GM10248 (cell line): Measurements from ENCODE around the gene ARL15.

Experiments used
- CTCF ChIA-PET: fragments of 300-600 bp; sonication (Branson Sonifier 250); formaldehyde crosslinking; extraction: SDS; loops from one replicate; lab custom pipeline; 2021; ENCODE audit warnings: antibody characterized with exemption; lab: Yijun Ruan, JAX
- POLR2A ChIA-PET: fragments of 350-650 bp; sonication (Branson Sonifier 250); formaldehyde crosslinking; extraction: SDS; loops from one replicate; lab custom pipeline; 2020; ENCODE audit warnings: antibody characterized with exemption; lab: Yijun Ruan, JAX
- DNase-seq: peaks from one replicate; pipeline ENCODE4 v3.0.0; 2012; ENCODE audit errors: extremely low spot score
- TF ChIP-seq, protein P1 (sequence below): IDR thresholded peaks from 2 replicates; pipeline ENCODE4 v1.5.1; 2012; ENCODE audit warnings: mild to moderate bottlenecking, low read depth; ENCODE audit errors: extremely low read depth, missing control alignments, control extremely low read depth

Gene ARL15

DNA sequence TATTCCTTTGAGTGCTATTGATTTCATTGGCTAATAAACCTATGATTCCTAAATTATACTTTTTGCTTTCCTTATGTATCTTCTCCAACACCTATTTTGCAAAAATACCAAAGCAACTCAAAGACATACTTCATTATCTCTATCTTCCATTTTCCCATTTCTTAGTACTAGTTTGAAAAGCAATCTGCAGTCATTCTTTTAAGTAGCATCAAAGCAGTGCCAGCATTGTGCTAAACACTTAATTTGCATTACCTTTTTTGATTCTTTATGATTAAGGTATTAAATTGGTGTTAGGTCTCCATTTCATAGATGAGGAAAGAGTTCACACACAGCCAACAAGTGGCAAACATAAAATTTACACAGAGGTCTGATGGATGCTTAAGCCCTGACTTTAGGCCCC lies 330.3 kb downstream of the ARL15 start:
- CTCF ChIA-PET: no interaction called here
- TF ChIP-seq, protein P1, sequence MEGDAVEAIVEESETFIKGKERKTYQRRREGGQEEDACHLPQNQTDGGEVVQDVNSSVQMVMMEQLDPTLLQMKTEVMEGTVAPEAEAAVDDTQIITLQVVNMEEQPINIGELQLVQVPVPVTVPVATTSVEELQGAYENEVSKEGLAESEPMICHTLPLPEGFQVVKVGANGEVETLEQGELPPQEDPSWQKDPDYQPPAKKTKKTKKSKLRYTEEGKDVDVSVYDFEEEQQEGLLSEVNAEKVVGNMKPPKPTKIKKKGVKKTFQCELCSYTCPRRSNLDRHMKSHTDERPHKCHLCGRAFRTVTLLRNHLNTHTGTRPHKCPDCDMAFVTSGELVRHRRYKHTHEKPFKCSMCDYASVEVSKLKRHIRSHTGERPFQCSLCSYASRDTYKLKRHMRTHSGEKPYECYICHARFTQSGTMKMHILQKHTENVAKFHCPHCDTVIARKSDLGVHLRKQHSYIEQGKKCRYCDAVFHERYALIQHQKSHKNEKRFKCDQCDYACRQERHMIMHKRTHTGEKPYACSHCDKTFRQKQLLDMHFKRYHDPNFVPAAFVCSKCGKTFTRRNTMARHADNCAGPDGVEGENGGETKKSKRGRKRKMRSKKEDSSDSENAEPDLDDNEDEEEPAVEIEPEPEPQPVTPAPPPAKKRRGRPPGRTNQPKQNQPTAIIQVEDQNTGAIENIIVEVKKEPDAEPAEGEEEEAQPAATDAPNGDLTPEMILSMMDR: no peak
- no peak for DNase-seq
- POLR2A ChIA-PET: no interaction called here

GRCh38 chr5:53974021-53974420 lies 336.4 kb downstream of the ARL15 start:
- TF ChIP-seq, protein P1: no peak
- CTCF ChIA-PET: no interaction called here
- no peak for DNase-seq
- POLR2A ChIA-PET: no interaction called here

GRCh38 chr5:53972314-53972713 lies 338.1 kb downstream of the ARL15 start:
- TF ChIP-seq, protein P1: no peak
- DNase-seq: no peak
- POLR2A ChIA-PET: no interaction called here
- CTCF ChIA-PET: no interaction called here

DNA sequence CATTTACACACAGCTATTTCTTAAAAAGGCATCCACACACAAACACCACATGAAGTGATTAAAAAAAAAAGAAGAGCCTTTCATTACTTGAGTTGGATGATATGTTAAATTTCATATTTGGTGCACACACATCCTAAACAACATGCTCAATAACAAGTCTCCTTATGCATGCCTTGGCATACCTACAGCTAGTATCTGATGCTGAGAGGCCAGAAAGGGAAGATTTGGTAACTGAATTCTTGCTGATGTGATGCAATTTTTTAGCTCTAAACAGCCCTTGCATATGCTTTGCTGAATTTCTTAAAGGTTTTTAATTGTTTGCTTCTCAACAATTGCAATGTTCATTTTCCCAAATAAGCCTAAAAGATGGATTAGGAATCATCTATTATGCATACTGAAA lies 338.8 kb downstream of the ARL15 start:
- CTCF ChIA-PET: no interaction called here
- TF ChIP-seq, protein P1: no peak
- POLR2A ChIA-PET: no interaction called here
- no peak for DNase-seq

DNA sequence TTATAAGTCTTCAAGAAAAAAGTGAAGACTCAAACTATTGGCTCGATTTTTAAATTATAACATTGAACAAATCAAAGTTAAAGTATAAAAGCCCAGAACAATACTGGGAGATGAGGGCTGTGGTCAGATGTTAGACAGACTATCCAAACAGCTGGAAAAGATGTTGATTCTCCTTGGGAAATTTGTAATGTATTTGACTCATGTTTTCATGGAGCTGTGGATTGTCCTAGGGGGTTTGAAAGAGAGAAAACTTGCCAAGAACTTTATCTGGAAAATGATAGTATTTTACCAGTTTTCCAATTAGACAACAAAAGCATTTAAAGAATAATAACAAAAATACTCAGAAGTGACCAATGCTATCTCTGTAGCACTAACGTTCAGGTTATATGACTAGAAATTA lies 339.2 kb downstream of the ARL15 start:
- CTCF ChIA-PET: no interaction called here
- TF ChIP-seq, protein P1: no peak
- no peak for DNase-seq
- POLR2A ChIA-PET: no interaction called here

- no peak for DNase-seq
- TF ChIP-seq, protein P1: no peak
- ChIA-PET POLR2A (no interaction called here), CTCF (interaction anchor here (1.3 kb wide), 1 partner anchor 10 kb away, joined by 3 read pairs; no protein-coding TSS in a partner anchor)
Measured at GRCh38 chr5:53970475-53970874, 339.9 kb downstream of the ARL15 start.
